NK-92 (cell line): ENCODE measurements around the gene NEAT1.

Source experiments
- DNase-seq: peaks from one replicate; lab custom pipeline; 2025; ENCODE audit not compliant: unreplicated experiment; lab: John Stamatoyannopoulos, UW

Gene NEAT1

DNA sequence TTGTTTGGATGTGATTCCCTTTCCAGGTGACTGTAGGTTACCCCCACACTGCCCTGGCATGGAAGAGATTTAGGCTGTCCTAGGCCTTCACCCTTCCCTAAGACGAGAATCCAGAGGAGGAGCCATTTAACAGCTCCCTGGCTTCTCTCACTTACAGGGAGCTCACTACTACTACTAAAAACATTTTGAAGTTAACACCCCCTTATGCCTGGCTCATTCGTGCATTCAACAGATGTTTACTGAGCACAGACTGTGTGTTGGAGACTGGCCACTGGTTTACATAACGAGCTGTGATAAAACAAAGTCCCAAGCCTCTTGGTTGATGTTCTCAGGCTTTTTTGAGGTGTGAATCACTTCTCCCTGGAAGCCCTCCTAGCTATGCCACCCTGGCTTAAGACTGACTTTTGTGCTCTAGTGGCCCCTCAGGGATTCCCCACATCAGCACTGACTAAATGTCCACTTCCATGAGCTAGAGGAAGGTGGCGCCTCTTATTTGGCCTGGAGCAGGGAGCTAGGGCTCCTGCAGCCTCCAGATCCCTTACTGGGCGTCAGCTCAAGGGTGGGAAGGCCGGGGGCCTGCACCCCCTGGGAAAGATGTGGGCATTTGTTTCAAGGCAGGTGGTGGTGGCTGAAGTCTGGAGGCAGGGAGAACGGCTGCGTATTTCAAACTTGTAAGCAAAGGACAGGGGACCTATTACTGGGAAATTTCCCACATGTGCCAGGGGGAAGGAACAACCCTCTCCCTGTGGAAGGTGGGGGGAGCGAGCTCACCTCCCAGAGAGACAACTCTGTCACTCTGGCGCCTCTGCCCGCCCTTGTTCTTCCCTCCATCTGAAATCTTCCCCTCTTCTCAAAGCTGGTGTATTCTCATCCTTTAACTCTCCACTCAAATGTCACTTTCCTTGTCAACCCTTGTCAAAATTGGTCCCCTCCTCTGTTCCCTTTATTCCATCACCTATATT, 56.9 kb downstream of the NEAT1 start:
- DNase-seq = no peak

DNA sequence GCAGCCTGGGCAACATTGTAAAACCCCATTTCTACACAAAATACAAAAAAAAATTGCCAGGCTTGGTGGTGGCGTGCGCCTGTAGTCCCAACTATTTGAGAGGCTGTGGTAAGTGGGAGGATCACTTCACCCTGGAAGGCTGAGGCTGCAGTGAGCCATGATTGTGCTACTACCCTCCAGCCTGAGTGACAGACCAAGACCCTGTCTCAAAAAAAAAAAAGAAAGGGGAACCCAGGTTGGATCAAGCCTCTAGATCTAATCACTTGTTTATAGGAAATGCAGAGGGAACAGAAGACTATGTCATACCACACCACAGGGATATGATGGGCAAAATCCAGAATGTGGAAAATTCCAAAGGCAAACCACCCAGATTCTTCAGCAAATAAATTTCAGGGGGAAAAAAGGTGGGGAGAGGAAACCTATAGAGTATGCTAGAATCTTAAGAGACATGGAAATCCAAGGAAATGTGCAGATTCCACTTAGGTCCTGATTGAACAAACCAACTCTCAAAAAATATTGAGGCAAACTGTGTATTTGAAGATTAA, 59.8 kb downstream of the NEAT1 start:
- no peak for DNase-seq

- DNase-seq = no peak
Measured at GRCh38 chr11:65485920-65486219, 63.3 kb downstream of the NEAT1 start.

- no peak for DNase-seq
Measured at GRCh38 chr11:65486570-65487466, 64.2 kb downstream of the NEAT1 start.

- no peak for DNase-seq
Measured at GRCh38 chr11:65487467-65488272, 65.1 kb downstream of the NEAT1 start.

- no peak for DNase-seq
Measured at GRCh38 chr11:65488273-65489034, 65.9 kb downstream of the NEAT1 start.

- DNase-seq = no peak
Measured at GRCh38 chr11:65489035-65489705, 66.6 kb downstream of the NEAT1 start.

DNA sequence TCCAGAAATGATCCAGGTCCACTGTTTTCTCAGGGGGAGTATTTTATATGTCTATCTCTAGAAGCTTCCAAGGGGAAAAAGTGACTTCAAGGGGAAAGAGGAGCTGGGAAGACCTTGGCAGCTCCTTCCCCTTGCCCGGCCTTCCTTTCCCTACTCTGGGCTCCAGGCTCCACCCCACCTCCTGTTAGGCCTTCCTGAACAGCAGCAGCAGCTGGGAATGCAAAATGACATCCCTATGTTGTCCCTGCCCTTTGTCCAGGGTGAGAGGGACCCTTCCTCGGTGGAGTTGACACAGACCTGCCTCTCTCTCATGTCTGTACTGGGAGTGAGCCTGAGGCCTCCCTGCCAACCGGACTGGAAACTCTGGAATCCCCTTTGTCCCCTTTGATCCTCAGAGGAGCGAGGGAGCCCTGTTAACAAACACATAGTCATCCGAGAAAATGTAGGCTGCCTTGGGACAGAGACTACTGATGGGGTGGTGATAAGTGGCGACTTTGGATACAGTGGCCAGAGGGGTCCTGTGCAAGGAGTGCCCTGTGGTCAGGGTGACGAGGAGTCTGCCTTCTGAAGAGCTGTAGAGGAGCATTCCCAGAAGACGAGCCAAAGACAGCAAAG, 67.2 kb downstream of the NEAT1 start:
- DNase-seq = no peak

DNA sequence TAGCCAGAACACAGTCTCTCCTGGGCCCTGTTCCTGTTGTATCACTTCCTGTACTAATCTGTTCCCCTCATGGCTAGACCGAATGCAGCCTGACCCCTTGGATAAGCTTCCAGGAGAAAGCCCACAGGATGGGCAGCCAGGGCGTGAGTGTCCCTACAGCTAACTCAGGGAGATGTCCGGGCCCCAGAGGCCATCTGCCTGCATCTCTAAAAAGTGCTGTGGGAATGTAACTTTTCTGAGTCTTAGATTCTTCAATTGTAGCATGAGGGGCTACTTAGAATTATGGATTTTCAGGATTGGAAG, 68.5 kb downstream of the NEAT1 start:
- no peak for DNase-seq

- DNase-seq = no peak
Measured at GRCh38 chr11:65491614-65492386, 69.2 kb downstream of the NEAT1 start.

DNA sequence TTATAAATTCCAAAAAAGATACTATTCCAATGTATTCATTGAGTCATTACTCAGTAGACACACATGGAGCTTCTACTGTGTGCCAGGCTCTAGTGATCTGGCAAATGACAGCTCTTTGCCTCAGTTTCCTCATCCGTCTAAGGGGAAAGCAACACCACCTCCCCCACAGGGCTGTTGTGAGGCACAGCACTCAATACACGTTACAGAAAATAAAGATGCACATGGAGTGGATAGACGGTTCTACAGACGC, 69.7 kb downstream of the NEAT1 start:
- no peak for DNase-seq

DNA sequence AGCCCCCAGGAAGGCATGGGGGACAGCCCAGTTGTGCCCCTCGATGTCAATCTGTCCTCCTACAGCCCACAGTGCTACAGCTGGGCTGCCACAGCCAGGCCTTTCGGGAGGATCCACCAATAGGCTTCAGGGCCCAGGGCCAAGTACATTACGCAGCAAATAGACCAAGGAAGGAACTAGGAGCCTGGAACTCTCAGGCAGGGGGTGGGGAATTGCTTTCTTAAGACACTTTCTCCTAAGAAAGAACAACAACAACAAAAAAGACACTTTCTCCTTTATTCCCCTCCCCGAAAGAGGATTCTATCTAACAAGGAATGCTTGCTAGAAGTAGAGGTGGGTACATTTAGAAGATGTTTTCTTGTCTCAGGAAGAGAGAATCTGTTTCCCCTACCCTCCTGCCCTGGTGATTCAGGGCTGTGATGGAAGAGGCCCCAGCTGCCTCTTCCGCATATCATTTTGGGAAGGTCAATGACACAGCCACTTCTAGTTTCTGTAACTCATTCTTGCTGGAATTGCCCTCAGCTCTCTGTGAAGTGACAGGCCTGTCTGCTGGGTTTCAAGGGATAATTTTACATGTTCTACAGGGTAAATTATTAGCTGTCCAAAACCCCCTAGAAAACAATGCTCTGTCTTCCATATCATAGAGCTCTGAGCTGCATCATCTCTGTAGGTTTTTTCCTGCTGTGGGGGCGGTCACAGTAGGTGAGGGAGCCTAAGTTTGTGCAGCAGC, 70.2 kb downstream of the NEAT1 start:
- no peak for DNase-seq

GRCh38 chr11:65493367-65494176, 71.0 kb downstream of the NEAT1 start:
- DNase-seq = no peak
